ENCODE measurements around the gene CNST.

DNA sequence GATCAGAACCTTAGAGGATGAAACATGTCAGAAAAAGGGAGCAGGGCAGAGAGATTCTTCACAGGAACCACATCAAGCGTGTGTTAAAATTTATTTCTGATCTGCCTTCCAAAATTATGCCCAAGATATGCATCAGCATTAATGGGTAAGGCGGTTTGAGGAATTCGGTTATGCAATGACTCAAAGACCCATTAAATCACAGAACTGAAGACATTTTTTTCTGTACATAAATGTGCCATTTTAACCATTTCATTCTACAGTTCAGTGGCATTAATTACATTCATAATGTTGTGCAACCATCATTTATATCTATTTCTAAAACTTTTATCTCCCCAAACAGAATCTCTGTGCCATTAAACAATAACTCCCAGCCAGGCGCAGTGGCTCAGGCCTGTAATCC lies 43.4 kb downstream of the CNST start:
- TF ChIP-seq, protein P1, sequence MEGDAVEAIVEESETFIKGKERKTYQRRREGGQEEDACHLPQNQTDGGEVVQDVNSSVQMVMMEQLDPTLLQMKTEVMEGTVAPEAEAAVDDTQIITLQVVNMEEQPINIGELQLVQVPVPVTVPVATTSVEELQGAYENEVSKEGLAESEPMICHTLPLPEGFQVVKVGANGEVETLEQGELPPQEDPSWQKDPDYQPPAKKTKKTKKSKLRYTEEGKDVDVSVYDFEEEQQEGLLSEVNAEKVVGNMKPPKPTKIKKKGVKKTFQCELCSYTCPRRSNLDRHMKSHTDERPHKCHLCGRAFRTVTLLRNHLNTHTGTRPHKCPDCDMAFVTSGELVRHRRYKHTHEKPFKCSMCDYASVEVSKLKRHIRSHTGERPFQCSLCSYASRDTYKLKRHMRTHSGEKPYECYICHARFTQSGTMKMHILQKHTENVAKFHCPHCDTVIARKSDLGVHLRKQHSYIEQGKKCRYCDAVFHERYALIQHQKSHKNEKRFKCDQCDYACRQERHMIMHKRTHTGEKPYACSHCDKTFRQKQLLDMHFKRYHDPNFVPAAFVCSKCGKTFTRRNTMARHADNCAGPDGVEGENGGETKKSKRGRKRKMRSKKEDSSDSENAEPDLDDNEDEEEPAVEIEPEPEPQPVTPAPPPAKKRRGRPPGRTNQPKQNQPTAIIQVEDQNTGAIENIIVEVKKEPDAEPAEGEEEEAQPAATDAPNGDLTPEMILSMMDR (IDR thresholded peaks at IDR 0.05), result no peak
- no peak for TF ChIP-seq POLR2A (IDR thresholded peaks at IDR 0.05)

Data from lower leg skin (tissue), 3 donors.